Left lung (tissue), 10 donors: ENCODE data around the gene CSNK1E. TPM values are rescaled to one million over a fixed set of nuclear protein-coding genes. Genes with fewer than 3 reads are reported as not detected.

ENCODE experiments used
- ATAC-seq: fragments of 200-7000 bp; cut with Tn5 transposase; one replicate; pipeline ENCODE4 v1.9.1; 2020; ENCODE audit warnings: moderate library complexity
- DNase-seq, 4 donors: peaks; one replicate each; pipeline ENCODE4 v3.0.0-alpha.2; 2013 to 2020
- H3K27ac ChIP-seq, 2 donors: fragments of 200-600 bp; sonication (generic) in 1 of 2; one replicate each; pipeline versions ENCODE4 v1.5.0 to v1.8.0; 2020 to 2021
- H3K27me3 ChIP-seq, 2 donors: fragments of 200-600 bp; sonication (generic) in 1 of 2; one replicate each; pipeline versions ENCODE4 v1.5.0 to v1.8.0; 2020 to 2021
- H3K36me3 ChIP-seq, 2 donors: fragments of 200-600 bp; sonication (generic) in 1 of 2; one replicate each; pipeline versions ENCODE4 v1.5.0 to v1.8.0; 2020 to 2021
- H3K4me1 ChIP-seq, 2 donors: fragments of 200-600 bp; one replicate each; pipeline ENCODE4 v1.8.0; 2021
- H3K4me3 ChIP-seq, 2 donors: fragments of 200-600 bp; sonication (generic) in 1 of 2; one replicate each; pipeline versions ENCODE4 v1.5.0 to v1.8.0; 2020 to 2021; ENCODE audit warnings: mild to moderate bottlenecking in 1 of 2
- H3K9me3 ChIP-seq, 2 donors: fragments of 200-600 bp; sonication (generic) in 1 of 2; one replicate each; pipeline versions ENCODE4 v1.5.0 to v1.8.0; 2020 to 2021
- intact Hi-C, 2 donors: fragments of 100-400 bp; cut with DNase I; formaldehyde crosslinking; loops; one replicate each; pipeline versions ENCODE4 v1.11.2 to v1.14.2; 2022
- polyA plus RNA-seq, 6 donors: library from polyadenylated mRNA; unstranded; fragments of 120-200 nt; gene quantifications; one replicate each; pipeline ENCODE4 v1.2.1, GENCODE V29; 2013; ENCODE audit not compliant: insufficient read length in 6 of 6
- total RNA-seq, 2 donors: library from RNA; stranded (reverse); fragmentation: NEBNext Ultra II Directional; extraction: Animal tissue kit (Norgen Biotek cat#: 25700); gene quantifications; one replicate each; pipeline ENCODE4 v1.2.1, GENCODE V29; 2021
- TF ChIP-seq, protein P1 (sequence below), 2 donors: fragments of 200-600 bp; sonication (generic) in 1 of 2; IDR thresholded peaks; one replicate each; pipeline versions ENCODE4 v1.5.0 to v1.8.0; 2021; ENCODE audit warnings: antibody characterized with exemption in 2 of 2
- donor health status: DM: no; HTN: yes; CAD: no.
- donor health status: DM: no; HTN: no; CAD: no.

The CSNK1E gene
- total and polyA plus RNA-seq, 8 donors, result 95.3 to 209 (median 179) TPM

DNA sequence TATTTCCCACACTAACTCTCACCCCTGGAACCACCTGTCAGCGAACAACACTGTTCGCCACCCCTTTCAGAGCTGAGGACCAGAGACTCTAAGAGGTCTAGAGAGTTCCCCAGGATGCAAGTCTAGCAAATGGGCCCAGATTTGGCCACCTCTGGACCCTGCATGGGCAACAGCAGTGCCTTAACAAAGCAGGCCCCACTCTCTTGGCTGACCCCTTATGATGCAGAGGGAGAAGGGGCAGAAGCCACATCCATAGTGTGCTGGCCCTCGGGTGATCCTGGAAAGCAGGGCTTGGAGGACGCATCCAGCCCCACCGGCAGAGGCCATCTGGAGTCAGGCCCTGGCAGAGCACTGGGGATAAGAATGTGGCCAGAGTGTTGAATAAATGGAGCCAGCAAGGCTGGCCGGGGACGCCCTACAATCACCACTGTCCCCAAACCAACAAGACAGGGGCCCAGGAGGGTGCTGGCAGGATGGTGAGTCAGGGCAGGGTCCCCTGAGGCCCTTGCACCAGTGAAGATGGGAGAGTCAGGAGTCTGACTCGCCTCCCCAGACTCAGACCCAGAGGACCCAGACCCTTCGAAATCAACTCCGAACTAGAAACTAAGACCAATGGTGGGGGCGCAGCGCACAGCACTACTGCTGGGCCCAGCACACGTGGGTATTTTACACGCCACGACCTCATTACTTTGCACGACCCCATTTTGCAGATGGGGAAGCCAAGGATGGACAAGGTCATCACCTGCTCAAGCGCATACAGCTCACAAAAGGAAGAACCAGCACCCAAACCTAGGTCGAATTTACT lies 6.5 kb downstream of the CSNK1E start:
- DNase-seq (no peak), ATAC-seq (no peak)
- Histone ChIP-seq H3K27me3 (no peaks in the 10 kb centered on the region), H3K4me3 (no peak overlapping the region), H3K36me3 (peaks cover 0 to 18% of the 10 kb centered on the region in 2 donors), H3K27ac (peak overlapping the region in 1 of 2 donors; percentile 3), H3K9me3 (no peaks in the 10 kb centered on the region), H3K4me1 (peaks cover 29 to 87% of the 10 kb centered on the region in 2 donors)
- TF ChIP-seq, protein P1, sequence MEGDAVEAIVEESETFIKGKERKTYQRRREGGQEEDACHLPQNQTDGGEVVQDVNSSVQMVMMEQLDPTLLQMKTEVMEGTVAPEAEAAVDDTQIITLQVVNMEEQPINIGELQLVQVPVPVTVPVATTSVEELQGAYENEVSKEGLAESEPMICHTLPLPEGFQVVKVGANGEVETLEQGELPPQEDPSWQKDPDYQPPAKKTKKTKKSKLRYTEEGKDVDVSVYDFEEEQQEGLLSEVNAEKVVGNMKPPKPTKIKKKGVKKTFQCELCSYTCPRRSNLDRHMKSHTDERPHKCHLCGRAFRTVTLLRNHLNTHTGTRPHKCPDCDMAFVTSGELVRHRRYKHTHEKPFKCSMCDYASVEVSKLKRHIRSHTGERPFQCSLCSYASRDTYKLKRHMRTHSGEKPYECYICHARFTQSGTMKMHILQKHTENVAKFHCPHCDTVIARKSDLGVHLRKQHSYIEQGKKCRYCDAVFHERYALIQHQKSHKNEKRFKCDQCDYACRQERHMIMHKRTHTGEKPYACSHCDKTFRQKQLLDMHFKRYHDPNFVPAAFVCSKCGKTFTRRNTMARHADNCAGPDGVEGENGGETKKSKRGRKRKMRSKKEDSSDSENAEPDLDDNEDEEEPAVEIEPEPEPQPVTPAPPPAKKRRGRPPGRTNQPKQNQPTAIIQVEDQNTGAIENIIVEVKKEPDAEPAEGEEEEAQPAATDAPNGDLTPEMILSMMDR (IDR thresholded peaks at IDR 0.05), result no peak
- intact Hi-C loops, result no loop called here

DNA sequence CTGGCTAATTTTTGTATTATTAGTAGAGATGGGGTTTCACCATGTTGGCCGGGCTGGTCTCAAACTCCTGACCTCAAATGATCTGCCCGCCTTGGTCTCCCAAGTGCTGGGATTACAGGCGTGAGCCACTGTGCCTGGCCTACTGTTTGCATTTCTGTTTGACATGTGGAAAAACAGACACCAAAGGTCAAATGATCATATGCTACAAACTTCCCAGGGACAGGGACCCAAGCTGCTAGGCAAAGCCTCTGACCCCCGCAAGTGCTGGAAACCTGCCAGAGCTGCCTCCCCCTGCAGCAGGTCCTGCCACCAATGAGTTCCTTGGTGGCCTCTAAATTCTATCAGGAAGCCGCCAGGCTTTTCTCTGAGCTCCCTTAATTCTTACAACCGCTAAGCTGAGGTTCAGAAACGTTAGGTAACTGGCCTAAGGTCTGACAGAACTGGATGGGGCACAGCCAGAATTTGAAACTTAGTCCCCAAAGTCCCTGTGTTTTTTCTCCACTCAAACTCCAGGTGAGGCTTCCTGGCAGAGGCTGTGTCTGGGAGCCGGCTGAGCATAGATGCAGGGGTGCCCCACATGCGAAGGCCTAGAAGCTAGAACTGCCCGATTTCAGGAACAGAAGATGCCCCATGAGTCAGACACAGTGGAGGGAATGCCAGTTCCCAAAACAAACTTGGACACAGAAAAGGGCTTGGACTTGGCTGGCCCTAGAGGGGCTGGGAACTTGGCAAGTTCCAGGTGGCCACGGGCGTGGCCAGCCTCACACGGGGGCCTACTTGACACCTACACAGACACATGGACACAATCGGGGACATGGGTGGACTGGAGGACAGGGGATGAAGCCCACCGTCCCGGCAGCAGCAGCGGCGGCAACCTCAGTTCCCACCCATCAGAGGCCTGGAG lies 7.4 kb downstream of the CSNK1E start:
- DNase-seq (no peak), ATAC-seq (no peak)
- intact Hi-C loops, result no loop called here
- peaks cover 36 to 88% of the 10 kb centered on the region in 2 donors for H3K4me1 ChIP-seq
- no peaks in the 10 kb centered on the region for H3K9me3 ChIP-seq
- H3K36me3 ChIP-seq, result peaks cover 0 to 18% of the 10 kb centered on the region in 2 donors
- no peaks in the 10 kb centered on the region for H3K27me3 ChIP-seq
- peak overlapping the region in 1 of 2 donors; percentile 3 for H3K27ac ChIP-seq
- no peak overlapping the region for H3K4me3 ChIP-seq
- TF ChIP-seq, protein P1 (IDR thresholded peaks at IDR 0.05), result no peak

DNA sequence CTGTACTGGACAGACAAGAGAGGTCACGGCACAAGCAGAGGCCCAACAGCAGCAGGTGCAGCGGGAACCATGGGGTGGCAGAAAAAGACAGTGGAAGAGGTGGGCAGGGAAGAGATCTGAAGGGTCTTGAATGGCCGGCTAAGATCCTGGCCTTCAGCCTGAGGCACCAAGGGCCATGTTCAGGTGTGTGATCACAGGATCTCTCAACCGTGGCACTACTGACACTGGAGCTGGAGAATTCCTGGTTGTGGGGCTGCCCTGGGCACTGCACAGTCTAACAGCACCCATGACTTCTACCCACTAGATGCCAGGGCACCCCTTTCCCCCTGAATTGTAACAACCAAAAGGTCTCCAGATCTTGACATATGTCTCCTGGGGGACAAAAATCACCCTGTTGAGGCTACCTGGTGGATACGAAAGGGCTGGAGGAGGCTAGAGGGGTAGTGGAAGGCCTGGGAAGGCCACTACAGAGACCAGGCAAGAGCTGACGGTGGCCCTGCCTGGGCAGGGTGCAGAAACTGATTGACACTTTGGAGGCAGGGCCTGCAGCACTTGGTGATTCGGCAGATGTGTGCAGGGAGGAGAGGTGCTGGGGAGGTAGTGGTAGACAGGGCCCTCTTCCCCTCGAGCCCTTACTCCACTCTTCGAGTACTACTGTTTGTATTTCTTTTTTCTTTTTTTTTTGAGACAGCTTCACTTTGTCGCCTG lies 8.3 kb downstream of the CSNK1E start:
- Histone ChIP-seq H3K27ac (peak overlapping the region in 1 of 2 donors; percentile 3), H3K9me3 (no peaks in the 10 kb centered on the region), H3K36me3 (peaks cover 0 to 18% of the 10 kb centered on the region in 2 donors), H3K4me3 (no peak overlapping the region), H3K27me3 (no peaks in the 10 kb centered on the region), H3K4me1 (peaks cover 33 to 88% of the 10 kb centered on the region in 2 donors)
- intact Hi-C loops, result no loop called here
- no peak for DNase-seq
- no peak for ATAC-seq
- TF ChIP-seq, protein P1 (IDR thresholded peaks at IDR 0.05), result no peak

DNA sequence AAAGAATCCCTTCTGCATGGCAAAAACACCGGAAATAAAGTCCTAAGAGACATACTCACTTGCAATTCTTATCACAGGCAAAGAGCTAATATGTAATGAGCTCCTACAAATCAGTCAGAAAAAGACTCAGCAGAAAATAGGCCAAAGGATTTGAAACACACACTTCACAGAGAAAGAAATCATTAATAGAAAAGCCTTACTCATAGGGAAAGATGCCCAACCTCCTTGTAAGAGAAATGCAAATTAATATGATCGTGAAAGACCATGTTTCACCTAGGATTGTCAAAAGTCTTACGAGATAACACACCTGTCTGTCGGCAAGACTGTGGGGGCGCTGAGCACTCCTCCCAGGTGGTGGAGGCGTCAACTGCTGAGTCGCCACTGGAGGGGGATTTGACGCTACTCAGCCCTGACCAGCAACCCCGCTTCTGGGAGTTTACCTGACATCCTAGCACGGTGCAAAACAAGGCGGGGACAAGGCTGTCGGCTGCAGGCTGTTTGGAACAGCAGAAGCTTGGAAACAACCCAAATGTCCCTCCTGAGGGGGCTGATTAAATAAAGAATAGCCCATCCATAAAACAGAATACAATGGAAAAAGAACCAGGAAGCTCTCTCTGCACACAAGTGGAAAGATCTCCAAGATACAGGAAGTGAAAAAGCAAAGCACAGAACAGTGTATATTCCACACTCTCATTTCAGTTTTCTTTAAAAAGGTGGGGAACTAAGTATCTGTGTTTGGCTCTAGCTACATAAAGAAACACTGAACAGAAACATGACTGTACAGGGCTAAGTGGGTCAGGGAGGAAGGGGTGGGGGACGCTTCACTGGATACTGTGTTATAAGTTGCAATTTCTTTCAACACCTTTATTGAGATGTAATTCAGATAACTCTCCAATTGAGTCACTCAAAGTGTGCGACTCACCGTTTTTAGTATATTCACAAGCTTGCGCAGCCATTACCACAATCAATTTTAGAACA lies 11.5 kb downstream of the CSNK1E start:
- intact Hi-C loops, result no loop called here
- H3K4me3 ChIP-seq, result no peak overlapping the region
- TF ChIP-seq, protein P1 (IDR thresholded peaks at IDR 0.05), result no peak

More for the DNA sequence above, 11.5 kb downstream of the CSNK1E start:
- Histone ChIP-seq H3K36me3 (peaks cover 6 to 30% of the 10 kb centered on the region in 2 donors), H3K4me1 (peaks cover 26 to 61% of the 10 kb centered on the region in 2 donors), H3K9me3 (no peaks in the 10 kb centered on the region), H3K27me3 (no peaks in the 10 kb centered on the region), H3K27ac (peak overlapping the region; percentile 58 to 61)
- ATAC-seq (peak; percentile 55), DNase-seq (no peak)
